ENCODE measurements around the gene NMNAT2. TPM values are rescaled to one million over a fixed set of nuclear protein-coding genes. Genes with fewer than 3 reads are reported as not detected.

Gene NMNAT2
- total and polyA plus RNA-seq, 2 of the 8 experiments (the other 6 are each of a cell fraction or from before 2014, with no cell fraction given), result 6.5 to 20.9 TPM

DNA sequence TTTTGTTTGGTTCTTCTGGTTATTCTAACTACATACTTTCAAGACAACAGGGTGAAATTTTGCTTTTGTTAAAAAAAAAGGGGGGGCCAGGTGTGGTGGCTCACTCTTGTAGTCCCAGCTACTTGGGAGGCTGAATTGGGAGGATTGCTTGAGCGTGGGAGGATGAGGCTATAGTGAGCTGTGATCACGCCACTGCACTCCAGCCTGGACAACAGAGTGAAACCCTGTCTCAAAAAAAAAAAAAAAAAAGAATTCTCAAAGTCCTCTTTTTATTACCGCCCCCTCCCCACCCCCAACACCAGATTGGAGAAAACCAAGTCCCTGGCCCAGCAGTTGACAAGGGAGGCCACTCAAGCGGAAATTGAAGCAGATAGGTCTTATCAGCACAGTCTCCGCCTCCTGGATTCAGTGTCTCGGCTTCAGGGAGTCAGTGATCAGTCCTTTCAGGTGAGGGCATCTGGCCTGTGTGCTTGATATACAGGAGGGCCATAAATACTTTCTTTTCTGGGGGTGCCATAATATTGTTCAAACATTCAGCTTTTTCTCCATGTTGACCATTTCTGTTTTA, 181.9 kb downstream of the NMNAT2 start (continued):
- TF ChIP-seq HDAC6 (IDR thresholded peaks at IDR 0.05; ENCODE audit: low read depth, low read length), result no peak
